ENCODE data around the gene URI1. TPM values are rescaled to one million over a fixed set of nuclear protein-coding genes. Genes with fewer than 3 reads are reported as not detected.
A peak's percentile ranks its signal among the peaks of the same experiment; 100 is the strongest.
"Not testable (repeated sequence)": the region's sequence is repeated elsewhere in the genome, so short reads cannot be mapped to it uniquely, and the experiment has no call there.

Gene URI1
- total RNA-seq, 1 experiment from 2014 or later = 62.1 TPM

DNA sequence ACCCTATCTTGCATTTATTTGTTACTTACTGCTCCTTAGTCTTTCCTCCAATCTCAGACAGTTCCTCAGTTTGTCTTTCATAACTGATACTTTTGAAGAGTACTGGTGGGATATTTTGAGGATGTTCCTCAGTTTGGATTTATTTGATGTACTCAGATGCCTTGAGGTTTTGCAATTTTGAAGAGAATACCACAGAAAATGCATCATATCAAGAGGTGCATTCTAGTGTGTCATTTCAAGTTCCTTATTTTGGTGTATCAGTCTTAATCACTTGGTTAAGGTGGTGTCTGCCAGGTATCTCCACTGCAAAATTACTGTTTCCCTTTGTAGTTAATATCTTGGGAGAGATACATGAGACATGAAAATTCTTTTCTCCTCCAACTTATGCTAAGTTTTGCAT, 75.1 kb downstream of the URI1 start:
- no peak for DNase-seq (ENCODE audit: extremely low read depth, low read depth)

- no peak for DNase-seq (ENCODE audit: extremely low read depth, low read depth)
Measured at GRCh38 chr19:30020189-30020588, 78.2 kb downstream of the URI1 start.

DNA sequence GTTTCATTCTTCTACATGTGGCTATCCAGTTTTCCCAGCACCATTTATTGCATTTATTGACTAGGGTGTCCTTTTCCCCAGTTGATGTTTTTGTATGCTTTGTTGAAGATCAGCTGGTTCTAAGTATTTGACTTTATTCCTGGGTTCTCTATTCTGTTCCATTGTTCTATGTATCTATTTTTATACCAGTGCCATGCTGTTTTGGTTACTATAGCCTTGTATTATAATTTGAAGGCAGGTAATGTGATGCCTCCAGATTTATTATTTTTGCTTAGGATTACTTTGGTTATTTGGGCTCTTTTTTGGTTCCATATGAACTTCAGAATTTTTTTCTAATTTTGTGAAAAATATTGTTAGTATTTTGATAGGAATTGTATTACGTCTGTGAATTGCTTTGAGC, 80.6 kb downstream of the URI1 start:
- DNase-seq (ENCODE audit: extremely low read depth, low read depth) = no peak

GRCh38 chr19:30023330-30023729, 81.3 kb downstream of the URI1 start:
- DNase-seq (ENCODE audit: extremely low read depth, low read depth) = no peak

DNA sequence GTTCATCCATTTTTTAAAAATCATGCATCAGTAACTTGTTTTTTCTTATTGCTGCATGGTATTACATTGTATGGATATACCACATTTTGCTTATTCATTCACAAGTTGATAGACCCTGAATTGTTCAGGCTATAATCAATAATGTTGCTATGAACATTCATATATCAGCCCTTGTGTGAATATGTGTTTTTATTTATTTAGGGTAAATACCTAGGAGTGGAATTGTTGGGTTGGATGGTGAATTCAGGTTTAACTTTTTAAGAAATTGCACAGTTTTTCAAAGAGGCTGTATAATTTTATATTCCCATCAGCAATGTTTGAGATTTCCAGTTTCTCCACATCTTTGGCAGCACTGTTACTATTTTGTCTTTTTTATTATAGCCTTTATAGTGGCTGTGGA, 82.1 kb downstream of the URI1 start:
- no peak for DNase-seq (ENCODE audit: extremely low read depth, low read depth)

DNA sequence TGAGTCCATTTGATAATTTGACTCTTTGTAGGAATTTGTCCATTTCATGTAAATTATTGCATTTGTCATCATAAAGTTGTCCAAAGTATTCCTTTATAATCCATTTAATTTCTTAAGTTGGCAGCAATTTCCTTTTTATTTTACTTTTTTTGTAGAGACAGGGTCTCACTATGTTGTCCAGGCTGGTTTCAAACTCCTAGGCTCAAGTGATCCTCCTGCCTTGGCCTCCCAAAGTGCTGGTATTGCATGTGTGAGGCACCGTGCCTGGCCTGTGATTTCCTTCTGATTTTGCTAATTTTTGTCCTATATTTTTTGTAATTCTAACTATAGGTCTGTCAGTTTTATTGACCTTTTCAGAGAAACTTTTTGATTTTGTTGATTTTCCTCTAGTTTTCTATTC, 84.9 kb downstream of the URI1 start:
- no peak for DNase-seq (ENCODE audit: extremely low read depth, low read depth)

GRCh38 chr19:30028118-30028991, 86.3 kb downstream of the URI1 start:
- no peak for DNase-seq (ENCODE audit: extremely low read depth, low read depth)

GRCh38 chr19:30028992-30029343, 86.9 kb downstream of the URI1 start:
- DNase-seq (ENCODE audit: extremely low read depth, low read depth) = no peak

DNA sequence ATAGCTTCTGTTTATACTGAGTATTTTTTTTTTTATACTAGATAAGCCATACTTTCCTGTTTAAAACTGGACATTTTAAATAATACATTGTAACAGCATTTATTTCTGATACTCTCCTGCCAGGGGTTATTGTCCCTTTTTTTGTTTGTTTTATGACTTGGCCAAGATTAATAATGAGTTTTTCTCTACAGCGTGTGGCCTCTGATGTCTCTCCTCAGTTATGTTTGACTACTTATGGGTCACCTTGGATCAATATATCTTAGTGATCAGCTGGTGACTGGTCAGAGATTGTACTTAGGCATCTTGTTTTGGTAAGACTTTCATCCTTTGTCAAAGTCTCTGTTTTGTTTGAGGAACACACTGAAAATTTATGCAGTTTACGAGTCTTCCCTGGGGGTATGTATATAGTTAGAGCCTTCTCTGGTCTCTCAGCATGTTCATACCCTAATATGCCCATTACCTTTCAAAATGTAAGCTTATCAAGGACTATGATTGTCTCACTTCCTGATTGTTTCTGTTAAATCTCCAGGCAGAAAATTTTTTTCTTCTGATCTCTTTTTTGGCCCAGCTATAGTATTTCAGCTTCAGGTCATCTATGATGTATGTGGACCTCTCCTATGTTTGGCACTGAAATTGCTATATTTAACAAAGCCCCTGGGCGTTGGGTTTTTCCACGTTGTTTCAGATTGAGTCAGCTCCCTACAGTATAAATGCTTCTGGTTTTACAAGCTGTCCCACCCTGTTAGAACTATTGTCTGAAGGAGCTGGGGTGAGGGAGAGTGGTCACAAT, 87.9 kb downstream of the URI1 start:
- DNase-seq (ENCODE audit: extremely low read depth, low read depth) = no peak

- DNase-seq (ENCODE audit: extremely low read depth, low read depth) = no peak
Measured at GRCh38 chr19:30034321-30034720, 92.3 kb downstream of the URI1 start.

DNA sequence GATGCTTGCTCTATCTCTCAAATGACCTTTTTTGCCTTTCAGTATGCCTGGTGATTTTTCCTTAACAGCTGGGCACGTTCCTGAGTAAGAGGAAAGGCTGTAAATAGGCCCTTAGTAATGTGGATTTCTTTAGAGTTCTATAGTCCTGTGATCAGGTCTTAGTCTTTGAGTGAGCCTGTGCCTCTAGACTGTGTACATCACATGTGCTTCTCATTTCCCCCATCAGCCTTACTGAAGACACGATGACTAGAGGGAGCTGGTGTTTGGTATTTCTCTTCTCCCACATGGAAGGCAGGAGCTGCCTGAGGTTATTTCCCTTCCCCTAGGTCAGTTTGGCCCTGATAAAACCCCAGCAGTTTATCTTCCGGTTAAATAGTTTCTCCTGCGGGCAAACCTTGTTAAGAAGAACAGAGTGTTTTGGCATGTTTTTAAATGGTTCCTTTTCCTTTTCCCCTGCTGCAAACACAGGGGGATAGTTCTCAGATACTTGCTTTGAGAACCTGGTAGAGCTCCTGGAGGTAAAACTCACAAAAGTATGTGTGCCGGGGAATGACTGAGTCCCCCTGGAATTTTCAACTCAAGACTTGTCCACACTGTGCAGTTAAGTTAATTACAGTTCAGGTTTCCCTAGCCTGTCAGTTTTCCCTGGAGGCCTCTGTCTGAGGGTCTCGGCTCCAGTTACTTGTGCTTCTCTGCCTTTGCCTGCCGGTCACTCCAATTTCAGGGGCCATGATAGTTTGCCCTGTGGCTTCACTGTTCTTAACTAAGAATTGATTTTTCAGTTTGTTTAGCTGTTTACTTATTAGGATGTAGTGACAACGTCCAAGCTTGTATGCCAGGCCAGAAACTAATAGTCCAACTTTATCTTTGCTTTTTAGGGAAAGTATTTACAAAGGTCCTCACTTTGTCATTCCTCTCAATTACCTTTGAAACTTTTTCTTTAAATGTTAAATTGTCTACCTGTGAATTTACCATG, 94.4 kb downstream of the URI1 start:
- no peak for DNase-seq (ENCODE audit: extremely low read depth, low read depth)

DNA sequence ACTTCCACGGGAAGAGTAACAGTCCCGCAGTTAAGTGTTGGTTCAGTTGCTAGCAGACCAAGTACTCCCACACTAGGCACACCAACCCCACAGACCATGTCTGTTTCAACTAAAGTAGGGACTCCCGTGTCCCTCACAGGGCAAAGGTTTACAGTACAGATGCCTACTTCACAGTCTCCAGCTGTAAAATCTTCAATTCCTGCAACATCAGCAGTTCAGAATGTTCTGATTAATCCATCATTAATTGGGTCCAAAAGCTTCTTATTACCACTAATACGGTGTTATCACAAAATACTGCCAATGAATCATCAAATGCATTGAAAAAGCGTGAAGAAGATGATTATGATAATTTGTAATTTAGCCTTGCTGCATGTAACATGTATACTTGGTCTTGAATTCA, 95.8 kb downstream of the URI1 start:
- DNase-seq (ENCODE audit: extremely low read depth, low read depth) = no peak

GRCh38 chr19:30041931-30042330, 99.9 kb downstream of the URI1 start:
- not testable (repeated sequence) for DNase-seq (ENCODE audit: extremely low read depth, low read depth)

DNA sequence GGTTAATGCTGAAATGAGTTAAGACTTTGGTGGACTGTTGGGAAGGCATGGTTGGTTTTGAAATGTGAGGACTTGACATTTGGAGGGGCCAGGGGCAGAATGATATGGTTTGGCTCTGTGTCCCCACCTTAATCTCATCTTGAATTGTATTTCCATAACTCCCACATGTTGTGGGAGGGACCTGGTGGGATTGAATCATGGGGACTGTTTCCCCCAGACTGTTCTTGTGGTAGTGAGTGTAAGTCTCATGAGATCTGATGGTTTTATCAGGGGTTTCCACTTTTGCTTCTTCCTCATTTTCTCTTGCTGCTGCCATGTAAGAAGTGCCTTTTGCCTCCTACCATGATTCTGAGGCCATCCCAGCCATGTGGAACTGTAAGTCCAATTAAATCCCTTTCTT, 101.0 kb downstream of the URI1 start:
- not testable (repeated sequence) for DNase-seq (ENCODE audit: extremely low read depth, low read depth)

GRCh38 chr19:30044273-30045248, 102.5 kb downstream of the URI1 start:
- no peak for DNase-seq (ENCODE audit: extremely low read depth, low read depth)

GRCh38 chr19:30046522-30046921, 104.5 kb downstream of the URI1 start:
- DNase-seq (ENCODE audit: extremely low read depth, low read depth) = peak; percentile 3

DNA sequence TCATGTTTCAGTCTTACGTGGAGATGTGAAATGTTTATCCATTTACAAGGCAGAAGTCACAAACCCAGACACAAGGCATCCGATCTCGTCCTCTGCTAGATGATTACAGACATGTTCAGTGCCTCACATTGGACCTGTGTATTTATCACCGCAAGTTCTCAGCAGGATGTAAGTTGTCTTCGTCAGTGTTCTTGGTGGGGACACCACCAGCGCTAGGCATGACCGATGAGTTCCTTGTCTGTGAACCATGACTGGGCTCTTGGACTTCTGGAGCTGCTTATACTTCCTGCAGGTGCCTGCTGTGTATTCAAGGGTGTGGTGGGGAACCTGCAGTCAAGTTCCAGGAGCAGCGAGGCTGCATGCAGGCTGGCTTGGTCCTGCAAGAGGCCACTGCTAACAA, 105.4 kb downstream of the URI1 start:
- DNase-seq (ENCODE audit: extremely low read depth, low read depth) = no peak

DNA sequence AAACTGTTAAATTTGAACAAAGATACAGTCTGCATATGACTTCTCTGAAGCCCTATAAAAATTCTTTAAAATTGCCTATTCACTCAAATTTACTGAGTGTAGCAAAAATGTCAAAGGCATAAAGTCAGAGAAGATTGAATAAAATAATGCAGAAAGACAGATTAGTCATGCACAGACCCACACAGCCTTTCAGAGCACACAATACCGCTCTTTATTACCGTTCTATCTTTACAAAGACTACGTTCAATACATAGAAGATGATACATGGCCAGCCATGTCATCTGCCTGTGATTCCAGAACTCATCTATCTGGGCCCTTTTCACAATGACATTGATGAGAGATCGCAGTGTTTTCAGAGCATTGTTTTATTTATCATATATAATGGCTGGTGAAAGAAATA, 107.2 kb downstream of the URI1 start:
- no peak for DNase-seq (ENCODE audit: extremely low read depth, low read depth)

DNA sequence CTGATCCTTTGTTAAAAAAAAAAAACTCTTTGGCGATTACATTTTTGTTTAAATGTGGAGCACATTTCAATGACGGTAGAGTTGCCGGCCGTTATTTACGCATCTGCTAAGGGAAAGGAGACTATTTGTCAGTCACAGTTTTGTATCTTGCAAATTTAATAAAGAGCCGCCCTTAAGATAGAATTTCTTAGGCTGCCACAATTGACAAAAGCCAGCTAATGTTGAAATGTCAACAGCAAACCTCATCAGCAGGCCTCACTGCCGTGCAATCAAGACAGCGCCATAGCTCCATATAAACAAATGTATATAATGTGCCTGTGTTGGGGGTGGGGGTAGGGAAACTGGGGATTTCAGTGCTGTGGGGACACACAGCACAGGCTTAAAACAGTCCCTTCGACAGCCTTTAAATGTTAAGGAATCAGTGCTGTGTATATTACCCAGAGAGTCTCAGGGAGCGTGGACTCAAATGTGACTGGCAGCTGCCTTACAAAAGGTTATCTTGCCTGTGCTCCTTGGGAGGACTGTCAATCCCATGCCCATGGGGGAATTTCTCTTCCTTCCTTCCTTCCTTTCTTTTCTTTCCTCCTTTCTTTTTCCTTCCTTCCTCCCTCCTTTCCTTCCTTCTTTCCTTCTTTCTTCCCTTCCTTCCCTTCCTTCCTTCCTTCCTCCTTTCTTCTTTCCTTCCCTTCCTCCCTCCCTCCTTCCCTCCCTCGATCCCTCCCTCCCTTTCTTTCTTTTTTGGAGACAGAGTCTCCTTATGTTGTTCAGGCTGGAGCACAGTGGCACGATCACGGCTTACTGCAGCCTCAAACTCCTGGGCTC, 108.0 kb downstream of the URI1 start:
- no peak for DNase-seq (ENCODE audit: extremely low read depth, low read depth)

All from NCI-H460 (cell line).